GM19455 (cell line): ENCODE measurements around the gene EXT2.

Experiments
- ATAC-seq: cut with Tn5 transposase; IDR thresholded peaks from one replicate; pipeline ENCODE4 v1.9.1; 2021; ENCODE audit not compliant: unreplicated experiment

Gene EXT2

GRCh38 chr11:44198146-44198724, 102.8 kb downstream of the EXT2 start:
- ATAC-seq, result no peak

GRCh38 chr11:44199298-44199697, 103.8 kb downstream of the EXT2 start:
- ATAC-seq, result no peak

GRCh38 chr11:44199816-44200215, 104.3 kb downstream of the EXT2 start:
- no peak for ATAC-seq

GRCh38 chr11:44203270-44204043, 108.0 kb downstream of the EXT2 start:
- no peak for ATAC-seq

GRCh38 chr11:44205352-44205751, 109.9 kb downstream of the EXT2 start:
- no peak for ATAC-seq

GRCh38 chr11:44205836-44206235, 110.4 kb downstream of the EXT2 start:
- no peak for ATAC-seq

GRCh38 chr11:44207292-44207691, 111.8 kb downstream of the EXT2 start:
- ATAC-seq, result no peak

- no peak for ATAC-seq
Measured at GRCh38 chr11:44208976-44209603, 113.6 kb downstream of the EXT2 start.

GRCh38 chr11:44212128-44212527, 116.7 kb downstream of the EXT2 start:
- no peak for ATAC-seq

- no peak for ATAC-seq
Measured at GRCh38 chr11:44213148-44213547, 117.7 kb downstream of the EXT2 start.

GRCh38 chr11:44217432-44217831, 122.0 kb downstream of the EXT2 start:
- no peak for ATAC-seq

- no peak for ATAC-seq
Measured at GRCh38 chr11:44219830-44220796, 124.6 kb downstream of the EXT2 start.

GRCh38 chr11:44221456-44221855, 126.0 kb downstream of the EXT2 start:
- ATAC-seq, result no peak

GRCh38 chr11:44221992-44222391, 126.5 kb downstream of the EXT2 start:
- no peak for ATAC-seq

- no peak for ATAC-seq
Measured at GRCh38 chr11:44223238-44223637, 127.8 kb downstream of the EXT2 start.

GRCh38 chr11:44224867-44225501, 129.5 kb downstream of the EXT2 start:
- ATAC-seq, result no peak

- no peak for ATAC-seq
Measured at GRCh38 chr11:44226490-44226889, 131.0 kb downstream of the EXT2 start.

GRCh38 chr11:44226945-44227344, 131.5 kb downstream of the EXT2 start:
- ATAC-seq, result no peak

- ATAC-seq, result no peak
Measured at GRCh38 chr11:44228379-44228778, 132.9 kb downstream of the EXT2 start.

GRCh38 chr11:44229098-44229497, 133.6 kb downstream of the EXT2 start:
- no peak for ATAC-seq

GRCh38 chr11:44229624-44230023, 134.1 kb downstream of the EXT2 start:
- ATAC-seq, result no peak
